Renal cortical epithelial cell (primary cell): ENCODE data around the gene APOLD1. TPM values are rescaled to one million over a fixed set of nuclear protein-coding genes. Genes with fewer than 3 reads are reported as not detected.
"Not testable (repeated sequence)": the region's sequence is repeated elsewhere in the genome, so short reads cannot be mapped to it uniquely, and the experiment has no call there.

Experiments
- DNase-seq: peaks from one replicate; pipeline ENCODE4 v3.0.0-alpha.2; 2011; ENCODE audit warnings: low read depth
- total RNA-seq: library from RNA; depleted of rRNA; stranded (reverse); fragments of >200 nt; gene quantifications from 2 replicates; pipeline ENCODE4 v1.2.3, GENCODE V29; 2014

APOLD1 gene
- total RNA-seq, 1 donor from 2014 or later = 1.5 TPM

DNA sequence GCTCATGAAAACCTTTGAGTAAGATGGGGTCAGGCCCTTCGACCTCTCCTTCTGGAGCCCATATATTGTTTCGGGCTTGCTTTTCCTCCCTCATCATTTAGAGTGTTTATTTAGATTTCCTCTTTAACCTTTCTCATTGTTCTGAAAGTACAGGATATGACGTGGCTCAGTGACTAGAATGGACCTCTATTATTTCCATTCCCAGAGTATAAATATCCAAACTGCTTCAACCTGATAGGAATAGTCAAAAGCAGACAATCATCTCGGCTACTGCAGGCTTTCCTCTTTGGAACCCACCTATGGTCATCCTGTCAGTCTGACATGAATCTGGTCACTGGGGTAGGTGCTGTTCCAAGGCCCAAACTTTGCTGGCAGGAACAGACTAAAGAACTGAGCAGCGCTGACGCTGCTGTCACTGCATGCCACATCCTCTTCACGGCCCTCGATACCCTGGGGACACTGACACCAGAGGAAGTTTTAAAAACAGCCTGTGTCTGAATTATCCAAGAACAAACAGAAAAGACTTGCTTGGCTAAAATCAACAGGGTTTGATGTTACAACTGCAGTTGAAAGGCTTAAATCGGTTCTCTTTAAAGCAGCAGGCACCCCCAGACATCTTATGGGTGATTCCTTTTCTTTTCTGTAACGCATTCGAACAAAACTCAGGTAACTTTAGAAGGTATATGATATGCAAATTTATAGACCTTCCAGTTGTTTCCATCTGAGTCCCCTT is 22.7 kb downstream of the APOLD1 start:
- peak; percentile 15 for DNase-seq

GRCh38 chr12:12810553-12811021 is 25.1 kb downstream of the APOLD1 start:
- DNase-seq = no peak

DNA sequence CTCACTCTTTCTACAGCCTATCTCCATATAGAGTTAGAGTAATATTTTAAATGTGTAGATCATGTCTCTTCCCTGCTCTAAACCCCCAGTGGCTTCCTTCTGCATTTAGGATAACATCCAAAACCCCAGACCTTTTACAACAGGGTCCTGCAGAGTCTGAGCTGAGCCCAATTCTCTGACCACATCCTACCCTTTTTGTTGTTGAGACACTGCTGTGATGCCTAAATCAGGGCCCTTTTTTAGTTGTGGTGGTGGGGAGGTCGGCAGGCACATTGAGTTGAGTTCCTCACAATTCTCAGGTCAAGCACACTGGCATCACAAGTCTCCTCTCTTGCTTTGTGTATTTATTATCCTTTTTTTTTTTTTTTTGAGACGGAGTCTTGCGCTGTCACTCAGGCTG is 25.9 kb downstream of the APOLD1 start:
- no peak for DNase-seq

DNA sequence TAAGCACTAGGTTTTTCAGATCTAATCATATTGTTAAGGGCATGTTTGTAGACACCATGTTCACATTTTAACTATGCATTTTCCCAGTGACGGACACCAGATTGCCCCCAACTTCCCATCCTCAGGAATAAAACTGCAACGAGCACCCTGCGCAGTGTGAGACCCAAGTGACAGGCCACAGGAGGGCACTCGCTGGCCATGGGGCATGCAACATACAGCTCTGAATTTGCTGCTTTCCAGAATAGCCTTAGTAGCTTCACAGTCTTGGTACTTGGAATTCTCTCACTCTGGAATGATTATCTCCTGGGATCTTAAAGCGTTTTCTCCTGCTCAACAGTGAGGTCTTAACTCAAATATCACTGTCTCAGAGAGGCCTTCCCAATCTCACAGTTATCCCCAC is 26.7 kb downstream of the APOLD1 start:
- no peak for DNase-seq

GRCh38 chr12:12812618-12813119 is 27.2 kb downstream of the APOLD1 start:
- no peak for DNase-seq

- DNase-seq = peak; percentile 81
Observed at GRCh38 chr12:12813120-12814101, 28.0 kb downstream of the APOLD1 start, which contains the start of gene DDX47. Gene DDX47, plus strand, starts transcription at chr12:12813346. Its CDS starts 22 bp downstream, at chr12:12813368.

- DNase-seq = no peak
Observed at GRCh38 chr12:12817616-12818015, 32.2 kb downstream of the APOLD1 start.

DNA sequence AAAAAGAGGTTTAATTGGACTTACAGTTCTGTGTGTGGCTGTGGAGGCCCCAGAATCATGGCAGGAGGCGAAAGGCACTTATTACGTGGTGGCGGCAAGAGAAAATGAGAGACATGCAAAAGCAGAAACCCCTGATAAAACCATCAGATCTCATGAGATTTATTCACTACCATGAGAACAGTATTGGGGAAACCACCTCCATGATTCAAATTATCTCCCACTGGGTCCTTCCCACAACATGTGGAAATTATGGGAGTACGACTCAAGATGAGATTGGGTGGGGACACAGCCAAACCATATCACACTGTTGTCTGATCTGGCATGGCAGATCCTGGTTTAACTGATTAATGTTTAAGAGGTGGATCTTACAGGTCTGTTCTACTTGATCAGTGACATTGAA is 33.2 kb downstream of the APOLD1 start:
- no peak for DNase-seq

- DNase-seq = no peak
Observed at GRCh38 chr12:12819221-12819620, 33.8 kb downstream of the APOLD1 start.

DNA sequence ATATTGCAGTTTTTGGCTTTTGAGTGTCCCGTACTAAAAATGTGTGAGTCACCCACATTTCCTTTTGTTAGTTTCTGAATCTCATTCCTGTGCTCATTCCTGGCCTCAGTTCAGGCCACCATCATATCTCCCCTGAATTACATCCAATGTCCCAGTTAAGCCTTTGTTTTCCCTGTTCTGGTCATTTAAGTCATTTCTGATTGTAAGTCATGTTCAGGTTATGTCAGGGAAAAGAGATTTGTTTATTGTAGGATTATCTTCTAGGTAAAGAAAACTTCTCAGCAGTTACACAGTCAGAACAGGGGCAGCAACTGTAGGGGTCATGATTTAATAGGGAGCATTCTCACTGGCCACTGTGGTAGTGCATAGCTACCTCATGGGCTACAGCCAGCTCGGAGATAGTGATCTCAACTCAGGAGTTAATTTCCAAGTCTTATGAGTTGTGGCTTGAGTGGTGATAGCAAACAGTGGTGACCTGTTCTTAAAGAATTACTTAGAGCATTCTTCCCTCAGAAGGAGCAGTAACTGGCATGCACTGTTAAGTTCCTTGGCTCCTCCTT is 34.4 kb downstream of the APOLD1 start:
- DNase-seq = peak; percentile 91

- not testable (repeated sequence) for DNase-seq
Observed at GRCh38 chr12:12820376-12820775, 34.9 kb downstream of the APOLD1 start.

DNA sequence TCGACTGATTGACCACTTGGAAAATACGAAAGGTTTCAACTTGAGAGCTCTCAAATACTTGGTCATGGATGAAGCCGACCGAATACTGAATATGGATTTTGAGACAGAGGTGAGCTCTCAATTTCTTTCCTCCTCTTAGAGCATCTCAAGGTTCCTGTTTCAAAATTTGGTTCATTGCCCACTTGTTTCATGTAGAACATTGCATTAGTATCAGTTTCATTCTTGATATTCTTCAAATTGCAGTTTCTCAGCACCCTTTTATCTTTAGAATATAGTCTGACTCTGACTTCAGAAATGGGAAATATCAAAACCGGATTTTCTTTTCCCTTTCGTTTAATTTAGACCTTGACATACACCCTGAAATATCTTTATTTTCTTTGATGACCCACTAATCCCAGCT is 36.5 kb downstream of the APOLD1 start:
- DNase-seq = no peak

- DNase-seq = no peak
Observed at GRCh38 chr12:12822886-12823285, 37.4 kb downstream of the APOLD1 start.

DNA sequence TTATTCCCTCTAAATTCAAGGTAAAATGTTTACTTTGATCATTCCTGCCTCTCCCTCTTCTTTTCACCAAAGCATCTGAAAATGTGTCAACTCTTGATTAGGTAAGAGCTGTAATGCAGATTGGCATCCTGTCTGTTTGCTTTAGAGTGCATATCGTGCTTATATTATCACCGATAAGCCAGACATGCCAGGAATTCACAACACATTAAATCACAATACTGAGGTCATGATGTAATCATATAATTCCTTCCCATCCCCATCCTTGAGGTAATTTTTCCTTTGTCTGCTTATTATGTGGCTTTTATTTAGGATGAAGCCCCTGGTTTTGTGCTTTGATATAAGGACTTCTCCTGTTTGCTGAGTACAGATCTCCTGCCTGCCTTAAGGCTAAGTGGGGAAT is 37.8 kb downstream of the APOLD1 start:
- DNase-seq = peak; percentile 34

DNA sequence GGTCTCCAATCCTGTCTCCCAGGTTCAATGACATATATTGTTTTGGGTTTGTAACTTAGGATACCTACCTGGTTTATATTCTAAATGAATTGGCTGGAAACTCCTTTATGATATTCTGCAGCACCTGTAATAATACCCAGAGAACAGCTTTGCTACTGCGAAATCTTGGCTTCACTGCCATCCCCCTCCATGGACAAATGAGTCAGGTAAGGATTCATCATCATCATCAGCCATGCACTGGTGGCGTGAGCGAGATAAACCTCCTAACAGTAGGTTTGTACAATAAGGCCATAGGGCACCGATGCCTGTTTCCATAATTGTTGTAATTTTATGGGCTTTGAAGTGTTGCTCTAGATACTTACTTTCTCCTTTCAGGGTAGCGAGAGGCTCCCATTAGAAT is 38.4 kb downstream of the APOLD1 start:
- DNase-seq = no peak

- peak; percentile 92 for DNase-seq
Observed at GRCh38 chr12:12835378-12836146, 50.1 kb downstream of the APOLD1 start.

DNA sequence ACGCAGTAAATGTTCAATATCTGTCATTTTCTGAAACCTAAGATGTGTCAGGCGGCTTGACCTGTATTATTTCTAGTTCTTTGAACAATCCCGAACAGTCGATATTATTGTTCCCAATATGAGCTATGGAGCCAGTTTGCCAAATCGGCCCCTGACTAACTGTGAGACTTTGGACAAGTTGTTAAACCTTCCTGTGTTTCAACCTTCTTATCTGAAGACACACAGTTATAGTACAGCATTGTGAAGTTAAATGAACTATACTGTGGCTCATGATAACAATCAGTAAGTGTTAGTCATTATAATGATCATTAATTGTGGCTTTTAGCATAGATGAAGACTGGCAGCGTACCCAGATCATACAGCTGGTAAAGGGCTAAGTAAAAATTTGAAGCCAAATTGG is 51.1 kb downstream of the APOLD1 start:
- no peak for DNase-seq

GRCh38 chr12:12837025-12837812 is 51.8 kb downstream of the APOLD1 start:
- peak; percentile 85 for DNase-seq

DNA sequence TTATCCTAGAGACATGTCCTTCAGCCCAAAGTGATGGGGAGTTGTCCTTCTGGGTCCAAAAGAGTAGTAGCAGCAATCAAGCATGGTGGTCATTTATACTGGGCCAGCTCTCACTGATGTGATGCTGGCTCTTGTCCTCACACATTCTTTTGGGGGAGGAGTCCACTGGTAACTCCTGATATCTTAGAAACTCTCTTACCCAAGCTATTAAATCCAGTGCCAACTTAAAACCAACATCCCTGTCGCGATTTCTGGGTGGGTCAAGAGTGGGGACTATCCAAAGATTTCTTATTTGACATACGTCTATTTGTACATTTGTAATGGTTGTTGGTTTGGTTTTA is 52.3 kb downstream of the APOLD1 start:
- no peak for DNase-seq

DNA sequence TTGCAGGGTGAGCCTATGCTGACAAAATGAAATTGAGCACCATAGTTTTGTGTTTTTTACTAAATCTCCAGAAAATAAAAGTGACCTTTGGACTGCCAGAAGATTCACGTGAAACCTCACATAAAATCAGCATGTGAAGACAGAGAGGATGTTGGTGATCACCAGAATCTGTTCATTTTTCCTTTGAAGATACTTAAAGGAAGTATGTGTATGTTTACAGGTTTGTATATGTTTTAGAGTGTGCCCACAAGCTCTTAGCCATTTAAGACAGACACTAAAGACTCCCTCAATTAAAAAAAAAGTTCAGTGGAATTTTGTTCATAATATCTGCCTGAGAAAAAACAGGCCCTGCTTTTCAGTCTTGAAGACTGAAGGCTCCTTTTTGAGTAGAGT is 53.5 kb downstream of the APOLD1 start:
- no peak for DNase-seq

- not testable (repeated sequence) for DNase-seq
Observed at GRCh38 chr12:12839439-12839838, 54.0 kb downstream of the APOLD1 start.
